ENCODE measurements around the gene WDR20.

Gene WDR20

GRCh38 chr14:102201776-102202175 lies 62.1 kb downstream of the WDR20 start:
- DNase-seq: no peak

- DNase-seq: no peak
These were observed 63.2 kb downstream of the WDR20 start for GRCh38 chr14:102202944-102203343.

GRCh38 chr14:102203382-102203781 lies 63.7 kb downstream of the WDR20 start:
- no peak for DNase-seq

- DNase-seq: no peak
These were observed 65.9 kb downstream of the WDR20 start for GRCh38 chr14:102205560-102205959.

GRCh38 chr14:102206918-102207317 lies 67.2 kb downstream of the WDR20 start:
- peak; percentile 63 for DNase-seq

GRCh38 chr14:102207831-102208365 lies 68.2 kb downstream of the WDR20 start:
- no peak for DNase-seq

GRCh38 chr14:102208741-102209140 lies 69.0 kb downstream of the WDR20 start:
- DNase-seq: no peak

- DNase-seq: no peak
These were observed 69.7 kb downstream of the WDR20 start for GRCh38 chr14:102209224-102209966.

GRCh38 chr14:102210421-102211042 lies 70.8 kb downstream of the WDR20 start:
- no peak for DNase-seq

GRCh38 chr14:102211240-102211639 lies 71.5 kb downstream of the WDR20 start:
- no peak for DNase-seq

GRCh38 chr14:102212356-102212755 lies 72.7 kb downstream of the WDR20 start:
- no peak for DNase-seq

GRCh38 chr14:102212845-102213244 lies 73.1 kb downstream of the WDR20 start:
- no peak for DNase-seq

GRCh38 chr14:102213470-102213869 lies 73.8 kb downstream of the WDR20 start:
- no peak for DNase-seq

GRCh38 chr14:102213984-102214658 lies 74.4 kb downstream of the WDR20 start:
- no peak for DNase-seq

GRCh38 chr14:102215071-102215470 lies 75.4 kb downstream of the WDR20 start:
- no peak for DNase-seq

- no peak for DNase-seq
These were observed 76.0 kb downstream of the WDR20 start for GRCh38 chr14:102215576-102216250.

- DNase-seq: no peak
These were observed 77.7 kb downstream of the WDR20 start for GRCh38 chr14:102217399-102217798.

- no peak for DNase-seq
These were observed 78.3 kb downstream of the WDR20 start for GRCh38 chr14:102217987-102218421.

- DNase-seq: no peak
These were observed 79.0 kb downstream of the WDR20 start for GRCh38 chr14:102218688-102219087.

- no peak for DNase-seq
These were observed 79.6 kb downstream of the WDR20 start for GRCh38 chr14:102219316-102219715.

GRCh38 chr14:102220031-102220430 lies 80.3 kb downstream of the WDR20 start:
- DNase-seq: no peak

- DNase-seq: no peak
These were observed 81.3 kb downstream of the WDR20 start for GRCh38 chr14:102221026-102221425.

- no peak for DNase-seq
These were observed 82.4 kb downstream of the WDR20 start for GRCh38 chr14:102222009-102222575.
